Testis (tissue), 3 donors: ENCODE measurements around the gene IRX4. TPM values are rescaled to one million over a fixed set of nuclear protein-coding genes. Genes with fewer than 3 reads are reported as not detected.

Source experiments
- DNase-seq: peaks from one replicate; pipeline ENCODE4 v3.0.0-alpha.2; 2019
- H3K27ac ChIP-seq, 2 donors: fragments of 200-600 bp; sonication (generic); one replicate each; pipeline ENCODE4 v1.5.1; 2019
- H3K27me3 ChIP-seq: fragments of 200-600 bp; sonication (generic); one replicate; pipeline ENCODE4 v1.5.1; 2019
- H3K36me3 ChIP-seq: fragments of 200-600 bp; sonication (generic); one replicate; pipeline ENCODE4 v1.5.1; 2017; ENCODE audit warnings: low read depth; ENCODE audit errors: missing control alignments
- H3K4me1 ChIP-seq: fragments of 200-600 bp; sonication (generic); one replicate; pipeline ENCODE4 v1.5.1; 2019
- H3K4me3 ChIP-seq, 2 donors: fragments of 200-600 bp; sonication (generic); one replicate each; pipeline ENCODE4 v1.5.1; 2017 to 2019
- H3K9me3 ChIP-seq: fragments of 200-600 bp; sonication (generic); one replicate; pipeline ENCODE4 v1.5.1; 2017
- CTCF ChIP-seq, 3 experiments: fragments of 450-650 bp in 2 of 3; fragments of 200-600 bp in 1 of 3; sonication (generic) in 1 of 3; IDR thresholded peaks; one replicate each; pipeline ENCODE4 v1.5.1; 2016 to 2019; ENCODE audit warnings: antibody characterized with exemption in 3 of 3, mild to moderate bottlenecking in 2 of 3, moderate library complexity in 1 of 3
- POLR2A ChIP-seq: fragments of 450-650 bp; IDR thresholded peaks from one replicate; pipeline ENCODE4 v1.6.1; 2017; ENCODE audit warnings: antibody characterized with exemption, mild to moderate bottlenecking, moderate library complexity
- WGBS, 2 donors: methylation state at CpG; one replicate each; pipeline ENCODE4 v1.1.5; 2018; 5-methylcytosine and 5-hydroxymethylcytosine counted together
- intact Hi-C: fragments of 100-400 bp; cut with DNase I; formaldehyde crosslinking; loops from one replicate; pipeline ENCODE4 v1.15.1; 2023; ENCODE audit warnings: low total_unique reads
- polyA plus RNA-seq: library from polyadenylated mRNA; stranded (reverse); fragments of 350-450 nt; fragmentation: Illumina TruSeq; extraction: RNeasy Lipid Tissue Mini Kit (QIAGEN cat#74804); gene quantifications from one replicate; pipeline ENCODE4 v1.2.3, GENCODE V29; 2014; ENCODE audit warnings: low read depth, low replicate concordance; ENCODE audit not compliant: insufficient read depth
- total RNA-seq, 2 donors: library from RNA; depleted of rRNA; stranded (reverse); fragments of >200 nt; gene quantifications; one replicate each; pipeline ENCODE4 v1.2.3, GENCODE V29; 2016

Gene IRX4
- total and polyA plus RNA-seq, 3 donors from 2014 or later: 0.32 to 2.7 (median 2.0) TPM

GRCh38 chr5:1880377-1881025, 2.2 kb downstream of the IRX4 start:
- no peak for DNase-seq
- H3K27me3 ChIP-seq: no peaks in the 10 kb centered on the region
- H3K4me3 ChIP-seq: no peak overlapping the region
- no peak overlapping the region for H3K27ac ChIP-seq
- TF ChIP-seq POLR2A: no peak
- TF ChIP-seq CTCF (IDR thresholded peaks at IDR 0.05): no peak
- H3K9me3 ChIP-seq: no peaks in the 10 kb centered on the region
- H3K4me1 ChIP-seq: peaks cover 6% of the 10 kb centered on the region
- no peaks in the 10 kb centered on the region for H3K36me3 ChIP-seq
- intact Hi-C loops: no loop called here
- WGBS, 2 donors: 30 to 36% methylated on average over 15 to 19 of the region's 19 CpGs

GRCh38 chr5:1879292-1880263, 3.1 kb downstream of the IRX4 start:
- WGBS, 2 donors: 11 to 16% methylated on average over 3 to 48 of the region's 48 CpGs
- Histone ChIP-seq H3K27ac (no peak overlapping the region), H3K36me3 (no peaks in the 10 kb centered on the region), H3K27me3 (no peaks in the 10 kb centered on the region), H3K4me1 (peaks cover 6% of the 10 kb centered on the region), H3K9me3 (no peaks in the 10 kb centered on the region), H3K4me3 (no peak overlapping the region)
- intact Hi-C loops: no loop called here
- TF ChIP-seq CTCF (IDR thresholded peaks at IDR 0.05) (no peak), POLR2A (no peak)
- no peak for DNase-seq

- WGBS, 2 donors: 3% methylated on average over 18 to 78 of the region's 79 CpGs
- H3K4me3 ChIP-seq: no peak overlapping the region
- no peak overlapping the region for H3K27ac ChIP-seq
- H3K4me1 ChIP-seq: peaks cover 6% of the 10 kb centered on the region
- no peaks in the 10 kb centered on the region for H3K9me3 ChIP-seq
- DNase-seq: no peak
- no peaks in the 10 kb centered on the region for H3K36me3 ChIP-seq
- TF ChIP-seq CTCF (IDR thresholded peaks at IDR 0.05) (no peak), POLR2A (no peak)
- intact Hi-C loops: no loop called here
- H3K27me3 ChIP-seq: no peaks in the 10 kb centered on the region
Measured at GRCh38 chr5:1878050-1878849, 4.5 kb downstream of the IRX4 start.

GRCh38 chr5:1877103-1878049, 5.3 kb downstream of the IRX4 start:
- DNase-seq: no peak
- intact Hi-C loops: no loop called here
- H3K27me3 ChIP-seq: no peaks in the 10 kb centered on the region
- H3K4me3 ChIP-seq: no peak overlapping the region
- no peaks in the 10 kb centered on the region for H3K4me1 ChIP-seq
- WGBS, 2 donors: 9 to 10% methylated on average over 18 to 42 of the region's 46 CpGs
- TF ChIP-seq CTCF (IDR thresholded peaks at IDR 0.05) (no peak), POLR2A (no peak)
- H3K36me3 ChIP-seq: no peaks in the 10 kb centered on the region
- H3K9me3 ChIP-seq: no peaks in the 10 kb centered on the region
- no peak overlapping the region for H3K27ac ChIP-seq
